GM19328 (cell line): ENCODE results near the gene MAP2K7.
"Not testable (repeated sequence)": the region's sequence is repeated elsewhere in the genome, so short reads cannot be mapped to it uniquely, and the experiment has no call there.

Experiments used
- ATAC-seq: cut with Tn5 transposase; IDR thresholded peaks from one replicate; pipeline ENCODE4 v1.9.1; 2021; ENCODE audit warnings: mild to moderate bottlenecking, moderate library complexity; ENCODE audit not compliant: unreplicated experiment

MAP2K7 gene

DNA sequence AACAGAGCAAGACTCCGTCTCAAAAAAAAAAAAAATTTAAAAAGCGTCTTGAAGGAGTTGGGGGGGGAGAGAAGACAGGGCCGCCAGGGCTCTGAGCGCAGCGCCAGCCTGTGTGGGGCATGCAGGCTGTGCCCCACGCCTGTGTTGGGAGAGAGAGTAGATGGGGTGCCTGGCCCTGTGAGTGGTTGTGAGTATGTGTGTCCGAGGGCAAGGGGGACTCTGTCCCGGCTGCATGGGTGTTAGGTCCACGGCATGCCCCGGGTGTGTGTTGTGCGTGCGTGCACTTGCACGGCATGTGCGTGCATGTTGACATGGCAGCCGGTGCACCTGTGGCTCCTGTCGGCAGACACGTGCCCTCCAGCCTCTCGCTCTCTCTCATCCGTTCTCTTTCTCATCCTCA is 3.4 kb downstream of the MAP2K7 start:
- ATAC-seq: no peak

DNA sequence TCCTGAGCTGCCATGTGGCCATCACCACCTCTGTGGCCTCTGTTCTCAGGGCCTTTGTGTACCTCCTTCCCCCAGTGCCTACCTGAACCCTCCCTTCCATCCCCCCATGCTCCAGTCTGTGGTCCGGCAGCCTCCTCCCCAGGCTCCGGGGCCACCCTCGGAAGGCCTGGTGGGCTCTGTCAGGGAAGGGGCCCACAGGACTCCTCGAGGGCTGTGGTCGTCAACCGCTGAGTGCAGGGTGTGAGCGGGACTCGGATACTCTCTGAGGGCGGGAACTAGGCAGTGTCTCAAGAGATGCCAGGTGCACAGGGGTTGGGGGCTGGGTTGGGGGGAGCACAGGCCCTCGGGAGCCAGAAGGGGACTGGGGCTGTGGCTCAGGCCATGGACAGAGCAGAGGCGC is 3.9 kb downstream of the MAP2K7 start:
- ATAC-seq: no peak

DNA sequence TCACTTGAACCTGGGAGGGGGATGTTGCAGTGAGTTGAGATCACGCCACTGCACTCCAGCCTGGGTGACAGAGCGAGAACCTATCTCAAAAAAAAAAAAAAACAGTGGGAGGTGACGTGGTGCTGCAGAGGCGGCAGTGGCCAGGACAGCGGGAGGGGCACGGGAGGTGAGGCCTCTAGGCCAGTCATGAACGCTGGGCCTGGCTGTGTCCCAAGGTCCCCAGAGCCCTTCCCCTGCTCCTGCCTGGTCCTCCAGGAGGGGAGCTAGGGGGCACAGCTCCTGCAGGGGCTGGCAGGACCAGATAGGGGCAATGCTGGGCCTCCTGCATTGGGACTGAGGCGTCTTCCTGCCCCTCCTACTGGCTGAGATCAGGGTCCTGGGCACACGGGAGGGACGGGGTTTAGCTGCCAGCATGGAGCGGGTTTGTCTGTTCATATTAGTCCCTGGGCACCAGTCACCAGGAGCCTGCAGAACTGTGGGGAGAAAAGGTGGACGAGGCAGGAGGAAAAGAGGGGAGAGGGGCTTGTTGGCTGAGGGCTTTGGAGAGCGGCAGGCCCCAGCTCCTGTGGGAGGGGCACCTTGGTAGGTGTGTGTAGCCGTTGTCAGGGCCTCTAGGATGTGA is 4.5 kb downstream of the MAP2K7 start:
- no peak for ATAC-seq

DNA sequence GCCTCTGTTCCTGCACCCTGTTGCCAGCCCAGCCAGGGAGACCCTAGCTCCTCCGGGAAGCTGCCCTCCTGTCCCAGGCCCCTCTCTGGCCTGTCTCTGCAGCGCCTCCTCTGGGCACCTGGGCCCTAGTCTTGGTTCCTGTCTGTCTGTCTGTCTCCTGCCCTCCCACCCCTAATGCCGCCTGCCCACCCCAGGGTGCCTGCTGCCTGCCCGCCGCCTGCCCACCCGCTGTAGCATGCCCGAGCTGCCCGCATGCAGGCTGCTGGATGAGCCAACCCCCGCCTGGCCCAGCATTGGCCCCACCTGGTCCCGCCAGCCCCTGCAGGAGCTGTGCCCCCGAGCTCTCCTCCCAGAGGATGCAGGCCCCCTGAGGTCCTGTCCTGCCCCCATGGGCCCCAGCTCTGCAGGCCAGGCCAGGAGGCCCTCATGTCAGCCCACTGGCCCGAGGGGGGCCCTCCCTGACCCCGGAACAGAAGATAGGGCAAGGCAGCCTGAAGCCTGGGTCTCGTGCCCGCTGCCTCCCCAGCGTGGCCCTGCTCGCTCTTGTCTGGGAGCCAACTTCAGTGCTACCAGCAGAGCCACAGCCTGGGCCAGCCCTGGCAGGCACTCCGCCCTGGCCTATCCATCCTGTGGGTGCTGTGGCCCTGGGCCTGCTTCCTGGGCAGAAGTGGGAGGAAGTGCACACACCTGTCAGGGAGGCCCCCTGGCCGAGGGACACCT is 5.2 kb downstream of the MAP2K7 start:
- ATAC-seq: no peak

DNA sequence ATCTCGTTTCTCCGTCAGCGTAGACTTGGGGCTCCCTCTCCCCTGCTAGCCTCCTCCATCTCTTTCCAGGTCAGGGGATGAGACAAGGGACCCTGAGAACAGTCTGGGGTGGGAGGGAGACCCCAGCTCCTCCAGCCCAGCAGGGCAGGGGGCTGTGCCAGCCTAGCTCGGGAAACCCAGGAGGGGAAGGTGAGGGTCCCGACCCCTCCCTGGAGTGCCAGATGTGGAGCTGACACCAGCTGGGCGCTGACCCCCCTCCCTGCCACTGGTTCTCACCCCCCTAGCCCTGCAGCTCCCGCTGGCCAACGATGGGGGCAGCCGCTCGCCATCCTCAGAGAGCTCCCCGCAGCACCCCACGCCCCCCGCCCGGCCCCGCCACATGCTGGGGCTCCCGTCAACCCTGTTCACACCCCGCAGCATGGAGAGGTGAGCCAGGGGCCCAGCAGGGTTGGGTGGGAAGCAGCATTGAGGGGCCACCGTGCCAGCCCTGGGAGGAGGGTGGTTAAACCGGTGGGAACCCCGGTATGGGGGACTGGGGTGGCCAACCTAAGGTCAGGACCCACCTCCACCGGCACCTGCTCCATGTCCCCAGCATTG is 5.9 kb downstream of the MAP2K7 start:
- ATAC-seq: no peak

DNA sequence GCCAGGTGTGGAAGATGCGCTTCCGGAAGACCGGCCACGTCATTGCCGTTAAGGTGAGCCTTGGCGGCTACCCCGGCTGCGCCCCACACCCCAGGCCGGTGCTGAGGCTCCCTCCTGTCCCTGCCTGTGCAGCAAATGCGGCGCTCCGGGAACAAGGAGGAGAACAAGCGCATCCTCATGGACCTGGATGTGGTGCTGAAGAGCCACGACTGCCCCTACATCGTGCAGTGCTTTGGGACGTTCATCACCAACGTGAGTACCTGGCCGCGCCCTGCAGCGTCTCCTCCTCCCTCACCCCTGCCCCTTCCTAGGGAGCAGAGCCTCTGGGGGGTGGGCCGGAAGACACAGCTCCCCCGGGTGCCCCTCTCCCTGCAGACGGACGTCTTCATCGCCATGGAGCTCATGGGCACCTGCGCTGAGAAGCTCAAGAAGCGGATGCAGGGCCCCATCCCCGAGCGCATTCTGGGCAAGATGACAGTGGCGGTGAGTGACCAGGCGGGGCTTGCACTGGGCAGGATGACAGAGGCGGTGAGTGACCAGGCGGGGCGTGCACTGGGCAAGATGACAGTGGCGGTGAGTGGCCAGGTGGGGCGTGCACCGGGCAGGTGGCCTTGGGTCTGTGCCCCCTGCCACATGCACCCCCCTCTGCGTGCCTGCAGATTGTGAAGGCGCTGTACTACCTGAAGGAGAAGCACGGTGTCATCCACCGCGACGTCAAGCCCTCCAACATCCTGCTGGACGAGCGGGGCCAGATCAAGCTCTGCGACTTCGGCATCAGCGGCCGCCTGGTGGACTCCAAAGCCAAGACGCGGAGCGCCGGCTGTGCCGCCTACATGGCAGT is 6.9 kb downstream of the MAP2K7 start:
- no peak for ATAC-seq

DNA sequence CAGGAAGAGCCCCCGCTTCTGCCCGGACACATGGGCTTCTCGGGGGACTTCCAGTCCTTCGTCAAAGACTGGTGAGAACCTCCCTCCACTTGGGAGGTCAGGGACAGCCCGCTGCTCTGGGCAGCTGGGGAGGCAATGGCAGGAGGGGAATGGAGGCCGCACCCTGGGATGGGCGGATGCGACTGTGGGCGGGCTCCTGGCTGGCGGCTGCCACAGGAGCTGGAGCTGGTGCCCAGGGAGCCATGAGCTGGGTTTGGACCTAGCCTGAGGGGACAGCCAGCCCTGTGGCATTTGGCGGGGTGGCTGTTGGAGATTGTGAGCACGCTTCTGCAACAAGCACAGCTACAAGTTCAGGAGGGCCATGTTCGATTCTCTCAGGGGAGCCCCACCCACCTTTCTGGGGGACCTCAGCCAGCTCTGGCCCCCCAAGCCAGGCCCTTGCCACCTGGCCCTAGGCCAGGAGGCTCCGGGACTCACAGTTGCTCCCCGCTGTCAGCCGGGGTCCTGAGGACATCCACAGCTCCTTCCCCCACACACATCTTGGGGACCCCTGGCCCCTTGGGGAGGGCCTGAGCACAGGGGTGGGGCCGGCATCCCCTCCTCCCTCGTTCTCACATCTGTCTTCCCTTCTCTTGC is 7.9 kb downstream of the MAP2K7 start:
- no peak for ATAC-seq

DNA sequence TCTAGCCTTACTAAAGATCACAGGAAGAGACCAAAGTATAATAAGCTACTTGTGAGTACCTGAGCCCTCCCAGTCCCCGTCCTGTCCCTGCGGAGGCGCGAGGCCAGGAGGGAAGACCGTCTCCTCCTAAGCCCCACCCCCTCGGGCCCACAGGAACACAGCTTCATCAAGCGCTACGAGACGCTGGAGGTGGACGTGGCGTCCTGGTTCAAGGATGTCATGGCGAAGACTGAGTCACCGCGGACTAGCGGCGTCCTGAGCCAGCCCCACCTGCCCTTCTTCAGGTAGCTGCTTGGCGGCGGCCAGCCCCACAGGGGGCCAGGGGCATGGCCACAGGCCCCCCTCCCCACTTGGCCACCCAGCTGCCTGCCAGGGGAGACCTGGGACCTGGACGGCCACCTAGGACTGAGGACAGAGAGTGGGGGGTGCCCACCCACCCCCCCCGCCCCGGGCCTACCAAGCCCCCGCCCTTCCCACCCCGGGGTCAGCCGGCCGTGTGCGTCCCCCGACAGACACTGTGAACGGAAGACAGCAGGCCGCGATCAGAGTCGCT is 8.5 kb downstream of the MAP2K7 start:
- no peak for ATAC-seq

DNA sequence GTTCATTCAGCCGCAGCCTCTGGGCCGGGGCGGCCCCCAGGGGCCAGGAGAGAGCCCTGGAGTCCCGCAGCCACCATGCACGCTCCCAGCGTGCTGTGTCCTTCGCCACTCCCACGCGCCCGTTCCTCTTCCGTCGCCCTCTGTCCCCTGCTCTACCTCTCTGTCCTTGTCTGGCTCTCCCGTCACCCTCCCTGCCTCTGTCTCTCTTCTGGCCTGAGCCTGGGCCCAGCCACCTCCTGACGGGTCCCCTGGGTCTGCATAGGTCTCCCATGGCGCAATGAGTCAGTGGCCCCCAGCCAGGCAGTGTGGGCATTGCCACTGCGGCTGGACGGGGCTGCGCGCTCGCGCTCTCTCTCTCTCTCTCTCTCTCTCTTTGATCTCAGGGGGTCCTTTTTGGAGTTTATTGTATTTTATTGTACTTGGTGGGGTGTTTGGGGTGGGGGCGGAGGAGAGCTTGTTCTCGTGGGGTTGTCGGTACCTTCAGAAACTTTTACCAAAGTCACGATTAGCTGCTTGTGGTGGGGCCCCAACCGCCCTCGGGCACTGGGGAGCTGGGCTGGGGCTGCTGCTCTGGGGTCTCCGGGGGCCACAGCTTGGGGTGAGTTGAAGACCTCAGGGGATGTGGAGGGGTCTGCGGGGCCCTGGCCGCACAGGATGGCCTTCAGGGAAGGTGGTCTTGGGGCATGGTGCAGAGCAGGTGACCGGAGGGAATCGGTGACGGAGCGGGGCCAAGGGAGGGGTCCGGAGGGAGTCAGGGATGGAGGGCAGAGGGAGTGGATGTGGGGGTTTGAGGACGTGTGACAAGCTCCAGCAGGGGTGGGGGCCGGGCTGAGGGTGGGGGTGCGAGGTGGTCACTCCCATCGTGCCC is 9.3 kb downstream of the MAP2K7 start:
- ATAC-seq: no peak

DNA sequence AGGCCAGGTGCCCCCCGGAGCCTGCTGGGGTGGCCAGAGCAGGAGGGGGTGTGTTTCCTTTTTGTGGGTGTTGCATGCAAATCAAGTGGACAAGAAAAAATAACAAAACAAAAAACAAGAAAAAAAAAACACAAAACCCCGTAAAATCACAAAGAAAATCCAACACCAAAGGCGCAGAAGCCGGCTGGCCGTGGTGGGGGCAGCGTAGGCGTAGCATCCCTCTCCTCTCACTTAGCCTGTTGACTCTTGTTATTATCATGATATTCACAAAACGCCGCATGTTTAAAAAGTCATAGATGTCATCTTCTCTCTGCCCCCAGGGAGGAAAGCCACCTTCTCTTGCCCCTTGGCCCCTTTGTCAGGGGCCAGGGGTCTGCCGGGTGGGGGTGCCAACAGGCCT is 10.0 kb downstream of the MAP2K7 start:
- no peak for ATAC-seq

DNA sequence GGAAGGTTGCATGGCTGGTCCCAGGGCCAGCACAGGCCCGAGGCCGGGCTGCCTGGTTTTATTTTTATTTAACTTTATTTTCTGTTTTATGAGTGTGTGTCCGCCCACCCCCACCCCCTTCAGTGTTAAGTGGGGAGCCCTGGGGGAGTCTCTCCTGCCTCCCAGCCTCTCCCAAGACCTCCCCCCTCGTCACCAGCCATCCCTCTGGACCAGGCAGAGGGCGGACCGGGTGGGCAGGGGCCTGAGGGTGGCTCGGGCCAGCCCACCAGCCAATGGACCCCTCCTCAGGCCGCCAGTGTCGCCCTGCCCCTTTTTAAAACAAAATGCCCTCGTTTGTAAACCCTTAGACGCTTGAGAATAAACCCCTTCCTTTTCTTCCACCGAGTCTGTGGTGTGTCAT is 10.4 kb downstream of the MAP2K7 start:
- no peak for ATAC-seq

DNA sequence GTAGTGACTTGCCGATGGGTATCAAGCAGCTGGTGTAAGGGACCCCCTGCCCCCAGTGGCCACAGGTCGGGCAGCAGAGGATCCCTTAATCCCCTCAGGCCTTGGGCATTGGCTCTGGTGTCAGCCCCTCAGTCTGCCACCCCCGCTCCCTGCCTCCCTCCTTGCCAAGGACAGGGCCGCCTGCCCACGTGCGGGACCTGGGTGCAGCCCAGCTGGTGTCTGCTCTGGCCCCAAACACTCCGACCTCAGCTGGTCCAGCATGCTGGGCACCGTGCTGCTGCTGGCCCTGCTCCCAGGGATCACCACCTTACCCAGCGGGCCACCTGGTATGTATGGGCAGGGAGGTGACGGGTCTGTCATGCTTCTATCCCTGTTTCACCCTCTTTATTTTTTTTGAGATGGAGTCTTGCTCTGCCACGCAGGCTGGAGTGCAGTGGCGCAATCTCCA is 10.9 kb downstream of the MAP2K7 start, which contains the start of gene TGFBR3L:
Gene TGFBR3L, plus strand, starts transcription at position 233 of the 448 bp plus-strand sequence.
- ATAC-seq: no peak

DNA sequence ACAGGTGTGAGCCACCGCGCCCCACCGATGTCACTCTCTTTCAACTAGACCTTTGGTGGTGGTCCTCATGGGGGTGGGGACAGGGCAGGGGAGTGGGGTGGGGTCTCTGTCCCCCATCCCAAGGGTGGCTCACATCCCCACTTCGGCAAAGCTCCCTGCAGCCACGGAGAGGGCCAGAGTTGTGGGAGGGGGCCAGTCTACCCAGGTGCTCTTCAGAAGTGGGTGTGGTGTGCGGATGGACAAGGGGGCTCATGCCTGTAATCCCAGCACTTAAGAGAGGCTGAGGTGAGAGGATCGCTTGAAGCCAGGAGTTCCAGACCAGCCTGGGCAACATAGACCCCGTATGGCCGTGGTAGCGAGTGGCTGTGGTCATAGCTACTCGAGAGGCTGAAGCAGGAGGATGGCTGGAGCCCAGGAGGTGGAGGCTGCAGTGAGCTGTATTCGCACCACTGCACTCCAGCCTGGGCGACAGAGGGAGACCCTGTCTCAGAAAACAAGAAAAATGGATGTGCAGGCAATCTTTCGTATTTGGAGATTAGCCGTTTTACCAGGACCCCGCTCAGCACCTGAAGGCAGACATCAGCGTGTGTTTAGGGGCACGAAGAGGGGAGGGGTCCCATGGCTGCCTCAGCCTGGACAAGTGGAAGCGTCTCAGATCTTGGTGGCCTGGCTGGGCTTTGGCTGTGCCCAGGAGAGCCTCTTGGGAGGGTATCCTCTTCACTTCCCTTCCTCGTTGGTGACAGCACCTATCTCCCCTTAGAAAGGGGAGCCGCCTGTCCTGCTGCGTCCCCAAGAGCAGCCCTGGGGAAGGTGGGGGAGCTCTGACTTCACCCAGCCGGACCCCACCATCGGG is 11.8 kb downstream of the MAP2K7 start:
- ATAC-seq: no peak

DNA sequence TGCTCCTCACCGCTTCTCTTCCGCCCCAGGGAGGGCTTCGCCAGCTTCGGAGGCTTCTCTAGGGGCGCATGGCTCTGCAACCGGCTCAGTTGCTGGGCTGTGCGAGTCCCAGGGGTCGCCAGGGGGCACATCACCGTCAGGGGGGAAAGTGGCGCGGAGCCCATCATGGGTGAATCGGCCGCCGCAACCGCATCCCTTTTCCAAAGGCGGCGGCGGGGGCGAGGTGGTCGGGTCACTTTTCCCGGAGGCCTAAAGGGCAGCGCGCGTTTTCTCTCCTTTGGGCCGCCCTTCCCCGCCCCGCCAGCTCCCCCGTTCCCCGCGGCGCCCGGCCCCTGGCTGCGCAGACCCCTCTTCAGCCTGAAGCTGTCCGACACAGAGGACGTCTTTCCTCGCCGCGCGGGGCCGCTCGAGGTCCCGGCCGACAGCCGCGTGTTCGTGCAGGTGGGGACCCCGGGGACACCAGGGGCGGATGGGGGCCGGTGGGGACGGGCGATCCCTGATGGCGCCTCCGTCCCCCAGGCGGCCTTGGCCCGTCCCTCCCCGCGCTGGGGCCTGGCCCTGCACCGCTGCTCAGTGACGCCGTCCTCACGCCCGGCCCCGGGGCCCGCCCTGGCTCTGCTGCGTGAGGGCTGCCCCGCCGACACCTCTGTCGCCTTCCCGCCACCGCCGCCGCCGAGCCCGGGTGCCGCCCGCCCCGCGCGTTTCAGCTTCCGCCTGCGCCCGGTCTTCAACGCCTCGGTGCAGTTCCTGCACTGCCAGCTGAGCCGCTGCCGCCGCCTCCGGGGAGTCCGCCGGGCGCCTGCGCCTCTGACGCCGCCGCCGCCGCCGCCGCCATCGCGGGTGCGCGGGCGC is 12.7 kb downstream of the MAP2K7 start:
- ATAC-seq: no peak

DNA sequence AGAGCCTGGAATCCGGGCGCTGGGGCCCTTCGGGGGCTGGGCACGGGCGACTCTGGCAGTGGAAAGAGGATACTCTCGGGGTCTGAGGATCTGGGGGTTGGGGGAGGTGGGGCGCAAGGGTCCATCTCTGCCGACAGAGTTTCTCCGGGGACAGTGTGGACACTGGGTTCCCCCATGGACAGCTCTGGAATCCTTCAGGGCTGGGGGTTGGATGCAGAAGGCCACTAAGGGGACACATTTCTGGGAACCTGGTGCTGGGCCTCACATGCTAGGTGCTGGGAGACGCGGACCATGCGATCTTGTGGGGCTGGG is 13.2 kb downstream of the MAP2K7 start:
- no peak for ATAC-seq

DNA sequence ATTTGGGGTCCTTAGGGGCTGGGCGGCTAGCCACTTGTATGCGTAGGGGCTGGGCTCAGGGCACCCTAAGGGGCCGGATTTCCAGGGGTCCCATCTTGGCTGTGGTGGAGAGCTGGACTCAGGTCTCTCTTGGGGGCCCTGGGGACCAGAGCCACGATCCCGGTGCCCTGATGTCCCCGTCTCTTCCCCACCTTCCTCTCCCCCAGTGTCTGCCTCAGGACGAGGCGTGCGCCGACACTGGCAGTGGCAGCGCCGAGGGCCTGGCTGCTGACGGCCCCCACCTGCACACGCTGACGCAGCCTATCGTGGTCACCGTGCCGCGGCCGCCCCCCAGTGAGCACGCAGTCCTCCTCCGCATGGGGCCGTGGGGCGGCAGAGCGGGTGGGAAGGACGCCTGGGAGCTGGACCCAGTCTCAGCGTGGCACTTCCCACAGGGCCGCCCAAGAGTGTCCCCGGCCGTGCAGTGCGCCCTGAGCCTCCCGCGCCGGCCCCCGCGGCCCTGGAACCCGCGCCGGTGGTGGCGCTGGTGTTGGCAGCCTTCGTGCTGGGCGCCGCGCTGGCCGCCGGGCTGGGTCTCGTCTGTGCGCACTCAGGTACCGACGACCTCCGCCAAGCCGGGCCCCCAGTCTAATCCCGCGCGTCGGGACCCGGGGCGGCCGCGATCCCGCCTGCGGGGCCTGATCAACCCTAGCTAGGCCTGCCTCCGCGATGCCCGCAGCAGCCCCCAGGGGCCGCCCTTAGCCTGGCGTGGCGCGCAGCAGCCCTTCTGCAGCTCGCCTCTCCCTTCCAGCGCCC is 13.8 kb downstream of the MAP2K7 start:
- ATAC-seq: no peak

DNA sequence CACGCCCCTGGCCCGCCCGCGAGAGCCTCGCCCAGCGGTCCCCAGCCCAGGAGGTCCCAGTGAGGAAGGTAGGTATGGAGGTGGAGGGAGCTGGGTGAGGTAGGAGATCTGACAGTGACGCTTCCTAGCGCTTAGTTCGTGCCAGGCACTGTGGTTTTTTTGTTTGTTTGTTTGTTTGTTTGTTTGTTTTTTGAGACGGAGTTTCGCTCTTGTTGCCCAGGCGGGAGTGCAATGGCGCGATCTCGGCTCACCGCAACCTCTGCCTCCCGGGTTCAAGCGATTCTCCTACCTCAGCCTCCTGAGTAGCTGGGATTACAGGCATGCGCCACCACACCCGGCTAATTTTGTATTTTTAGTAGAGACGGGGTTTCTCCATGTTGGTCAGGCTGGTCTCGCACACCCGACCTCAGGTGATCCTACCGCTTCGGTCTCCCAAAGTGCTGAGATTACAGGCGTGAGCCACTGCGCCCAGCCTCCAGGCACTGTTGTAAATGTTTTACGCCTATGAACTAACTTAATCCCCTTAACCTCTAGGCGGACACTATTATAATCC is 14.5 kb downstream of the MAP2K7 start:
- ATAC-seq: not testable (repeated sequence)
